GM23338 (cell line): ENCODE data around the gene RCOR3.

Experiments used
- CREB1 ChIP-seq: fragments of 250-450 bp; sonication (Bioruptor Pico); IDR thresholded peaks from 2 replicates; pipeline ENCODE4 v1.5.0; 2020; ENCODE audit warnings: low read depth, mild to moderate bottlenecking, moderate library complexity
- EZH2 ChIP-seq: fragments of 200-600 bp; sonication (generic); IDR thresholded peaks from one replicate; pipeline ENCODE4 v1.8.0; 2017; ENCODE audit warnings: antibody characterized with exemption, mild to moderate bottlenecking, low read depth; ENCODE audit not compliant: unreplicated experiment
- EZH2phosphoT487 ChIP-seq: fragments of 200-600 bp; sonication (generic); IDR thresholded peaks from one replicate; pipeline ENCODE4 v1.8.1; 2018; ENCODE audit warnings: antibody characterized with exemption; ENCODE audit not compliant: unreplicated experiment
- JUNB ChIP-seq: IDR thresholded peaks from one replicate; pipeline ENCODE4 v1.6.1; 2016; ENCODE audit warnings: antibody characterized with exemption; ENCODE audit not compliant: unreplicated experiment
- POLR2AphosphoS5 ChIP-seq: IDR thresholded peaks from 2 replicates; pipeline ENCODE4 v1.6.1; 2016; ENCODE audit warnings: antibody characterized with exemption, low read depth
- STAT1 ChIP-seq: IDR thresholded peaks from one replicate; pipeline ENCODE4 v1.6.1; 2016; ENCODE audit warnings: antibody characterized with exemption; ENCODE audit not compliant: unreplicated experiment
- ZNF114 ChIP-seq: fragments of 250-450 bp; sonication (Bioruptor Pico); IDR thresholded peaks from 2 replicates; pipeline ENCODE4 v1.5.0; 2020; ENCODE audit warnings: mild to moderate bottlenecking, moderate library complexity
- ZNF331 ChIP-seq: fragments of 250-450 bp; sonication (Bioruptor Pico); IDR thresholded peaks from 2 replicates; pipeline ENCODE4 v1.5.0; 2020; ENCODE audit warnings: low read depth, mild to moderate bottlenecking, moderate library complexity
- TF ChIP-seq, protein P1 (sequence below): IDR thresholded peaks from one replicate; pipeline ENCODE4 v1.6.1; 2018; ENCODE audit warnings: antibody characterized with exemption; ENCODE audit not compliant: unreplicated experiment
- TF ChIP-seq, protein P2 (sequence below), 2 experiments: fragments of 200-600 bp in 1 of 2; sonication (generic) in 1 of 2; conservative IDR thresholded peaks; 2 replicates each; pipeline versions ENCODE4 v1.5.1 to v1.6.1; 2016 to 2017; ENCODE audit warnings: antibody characterized with exemption in 2 of 2, low read depth in 2 of 2, mild to moderate bottlenecking in 2 of 2, moderate library complexity in 1 of 2
- TF ChIP-seq, protein P3 (sequence below): IDR thresholded peaks from 2 replicates; pipeline ENCODE4 v1.6.1; 2016; ENCODE audit warnings: antibody characterized with exemption

DNA sequence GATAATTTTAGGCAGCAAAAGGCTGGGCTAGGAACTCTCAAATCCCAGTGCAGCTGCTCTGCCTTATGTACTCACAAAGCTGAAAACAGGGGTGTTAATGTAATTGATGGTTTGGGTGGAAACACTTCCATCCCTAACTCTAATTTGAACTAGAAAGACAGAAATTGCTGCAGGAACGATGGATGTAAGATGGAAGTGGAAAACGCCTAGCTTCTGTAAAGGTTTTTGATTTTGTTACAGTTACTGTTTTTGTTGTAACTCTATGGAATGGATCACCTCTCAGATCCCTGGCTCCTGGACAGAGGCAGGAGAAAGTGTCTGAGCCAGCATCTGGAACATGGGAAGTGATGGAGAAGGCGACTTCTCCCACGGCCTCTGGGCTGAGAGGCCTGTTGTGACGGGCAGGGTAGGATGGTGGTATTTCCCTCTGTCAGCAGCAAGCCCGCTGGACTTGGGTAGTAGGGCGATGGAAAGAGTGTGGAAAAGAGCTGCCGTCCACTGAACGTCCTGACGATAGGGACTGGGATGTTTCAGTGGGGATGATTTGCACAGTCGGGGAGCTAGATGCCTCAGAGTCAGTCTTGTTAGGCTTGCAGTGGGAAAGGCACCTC, 69.0 kb downstream of the RCOR3 start:
- TF ChIP-seq, protein P1, sequence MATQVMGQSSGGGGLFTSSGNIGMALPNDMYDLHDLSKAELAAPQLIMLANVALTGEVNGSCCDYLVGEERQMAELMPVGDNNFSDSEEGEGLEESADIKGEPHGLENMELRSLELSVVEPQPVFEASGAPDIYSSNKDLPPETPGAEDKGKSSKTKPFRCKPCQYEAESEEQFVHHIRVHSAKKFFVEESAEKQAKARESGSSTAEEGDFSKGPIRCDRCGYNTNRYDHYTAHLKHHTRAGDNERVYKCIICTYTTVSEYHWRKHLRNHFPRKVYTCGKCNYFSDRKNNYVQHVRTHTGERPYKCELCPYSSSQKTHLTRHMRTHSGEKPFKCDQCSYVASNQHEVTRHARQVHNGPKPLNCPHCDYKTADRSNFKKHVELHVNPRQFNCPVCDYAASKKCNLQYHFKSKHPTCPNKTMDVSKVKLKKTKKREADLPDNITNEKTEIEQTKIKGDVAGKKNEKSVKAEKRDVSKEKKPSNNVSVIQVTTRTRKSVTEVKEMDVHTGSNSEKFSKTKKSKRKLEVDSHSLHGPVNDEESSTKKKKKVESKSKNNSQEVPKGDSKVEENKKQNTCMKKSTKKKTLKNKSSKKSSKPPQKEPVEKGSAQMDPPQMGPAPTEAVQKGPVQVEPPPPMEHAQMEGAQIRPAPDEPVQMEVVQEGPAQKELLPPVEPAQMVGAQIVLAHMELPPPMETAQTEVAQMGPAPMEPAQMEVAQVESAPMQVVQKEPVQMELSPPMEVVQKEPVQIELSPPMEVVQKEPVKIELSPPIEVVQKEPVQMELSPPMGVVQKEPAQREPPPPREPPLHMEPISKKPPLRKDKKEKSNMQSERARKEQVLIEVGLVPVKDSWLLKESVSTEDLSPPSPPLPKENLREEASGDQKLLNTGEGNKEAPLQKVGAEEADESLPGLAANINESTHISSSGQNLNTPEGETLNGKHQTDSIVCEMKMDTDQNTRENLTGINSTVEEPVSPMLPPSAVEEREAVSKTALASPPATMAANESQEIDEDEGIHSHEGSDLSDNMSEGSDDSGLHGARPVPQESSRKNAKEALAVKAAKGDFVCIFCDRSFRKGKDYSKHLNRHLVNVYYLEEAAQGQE: no peak
- TF ChIP-seq, protein P2, sequence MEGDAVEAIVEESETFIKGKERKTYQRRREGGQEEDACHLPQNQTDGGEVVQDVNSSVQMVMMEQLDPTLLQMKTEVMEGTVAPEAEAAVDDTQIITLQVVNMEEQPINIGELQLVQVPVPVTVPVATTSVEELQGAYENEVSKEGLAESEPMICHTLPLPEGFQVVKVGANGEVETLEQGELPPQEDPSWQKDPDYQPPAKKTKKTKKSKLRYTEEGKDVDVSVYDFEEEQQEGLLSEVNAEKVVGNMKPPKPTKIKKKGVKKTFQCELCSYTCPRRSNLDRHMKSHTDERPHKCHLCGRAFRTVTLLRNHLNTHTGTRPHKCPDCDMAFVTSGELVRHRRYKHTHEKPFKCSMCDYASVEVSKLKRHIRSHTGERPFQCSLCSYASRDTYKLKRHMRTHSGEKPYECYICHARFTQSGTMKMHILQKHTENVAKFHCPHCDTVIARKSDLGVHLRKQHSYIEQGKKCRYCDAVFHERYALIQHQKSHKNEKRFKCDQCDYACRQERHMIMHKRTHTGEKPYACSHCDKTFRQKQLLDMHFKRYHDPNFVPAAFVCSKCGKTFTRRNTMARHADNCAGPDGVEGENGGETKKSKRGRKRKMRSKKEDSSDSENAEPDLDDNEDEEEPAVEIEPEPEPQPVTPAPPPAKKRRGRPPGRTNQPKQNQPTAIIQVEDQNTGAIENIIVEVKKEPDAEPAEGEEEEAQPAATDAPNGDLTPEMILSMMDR (conservative IDR thresholded peaks at IDR 0.05; ENCODE audit: low read depth in 2 of 2): no peak
- TF ChIP-seq JUNB (no peak), EZH2phosphoT487 (no peak), EZH2 (no peak), POLR2AphosphoS5 (no peak), CREB1 (no peak), STAT1 (no peak), ZNF114 (CRISPR knock-in tag) (no peak), ZNF331 (CRISPR knock-in tag) (no peak)
- TF ChIP-seq, protein P3, sequence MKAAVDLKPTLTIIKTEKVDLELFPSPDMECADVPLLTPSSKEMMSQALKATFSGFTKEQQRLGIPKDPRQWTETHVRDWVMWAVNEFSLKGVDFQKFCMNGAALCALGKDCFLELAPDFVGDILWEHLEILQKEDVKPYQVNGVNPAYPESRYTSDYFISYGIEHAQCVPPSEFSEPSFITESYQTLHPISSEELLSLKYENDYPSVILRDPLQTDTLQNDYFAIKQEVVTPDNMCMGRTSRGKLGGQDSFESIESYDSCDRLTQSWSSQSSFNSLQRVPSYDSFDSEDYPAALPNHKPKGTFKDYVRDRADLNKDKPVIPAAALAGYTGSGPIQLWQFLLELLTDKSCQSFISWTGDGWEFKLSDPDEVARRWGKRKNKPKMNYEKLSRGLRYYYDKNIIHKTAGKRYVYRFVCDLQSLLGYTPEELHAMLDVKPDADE: no peak
